Activated CD4-positive, CD25-positive, alpha-beta regulatory T cell treated with anti-CD3 and anti-CD28 coated beads, Interleukin-2, amount 50 U/mL, for 24 hours (primary cell): Measurements from ENCODE around the gene TUSC2.

ENCODE experiments used
- ATAC-seq, 2 donors: fragments of 150-1000 bp; cut with Tn5 transposase; one replicate each; pipeline ENCODE4 v1.10.0; 2021; ENCODE audit warnings: mild to moderate bottlenecking in 1 of 2, moderate library complexity in 1 of 2

The TUSC2 gene

DNA sequence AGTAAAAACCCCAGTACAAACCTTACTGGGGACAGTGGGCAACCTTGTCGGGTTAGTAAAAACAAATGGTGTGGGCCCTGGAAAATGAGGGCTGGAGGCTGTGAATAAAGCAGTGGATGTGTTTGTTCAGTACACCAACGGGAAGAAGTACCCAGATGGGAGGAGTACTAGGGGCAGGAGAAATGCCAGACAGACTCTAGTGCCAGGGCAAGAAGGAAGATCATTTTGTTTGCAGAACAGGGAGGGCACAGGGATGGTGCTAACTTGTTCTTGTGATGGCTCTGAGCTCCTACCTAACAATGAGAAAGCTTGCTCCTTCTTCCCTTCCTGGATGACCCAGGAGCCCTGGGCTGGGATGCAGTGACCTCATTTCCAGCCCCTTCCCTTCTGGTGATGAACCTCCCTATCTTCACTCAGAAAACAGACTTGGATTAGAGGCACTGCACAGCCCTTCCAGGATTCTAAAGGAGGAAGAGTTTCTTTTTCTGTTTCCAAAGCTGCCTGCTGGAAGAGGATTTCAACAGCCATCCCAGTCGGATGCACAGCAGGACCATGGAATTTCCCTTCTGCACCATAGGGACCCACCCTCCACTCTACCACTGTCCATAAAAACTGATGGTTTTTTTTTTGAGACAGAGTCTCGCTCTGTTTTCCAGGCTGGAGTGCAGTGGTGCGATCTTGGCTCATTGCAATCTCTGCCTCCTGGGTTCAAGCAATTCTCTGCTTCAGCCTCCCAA, 6.5 kb upstream of the TUSC2 start:
- no peak for ATAC-seq

DNA sequence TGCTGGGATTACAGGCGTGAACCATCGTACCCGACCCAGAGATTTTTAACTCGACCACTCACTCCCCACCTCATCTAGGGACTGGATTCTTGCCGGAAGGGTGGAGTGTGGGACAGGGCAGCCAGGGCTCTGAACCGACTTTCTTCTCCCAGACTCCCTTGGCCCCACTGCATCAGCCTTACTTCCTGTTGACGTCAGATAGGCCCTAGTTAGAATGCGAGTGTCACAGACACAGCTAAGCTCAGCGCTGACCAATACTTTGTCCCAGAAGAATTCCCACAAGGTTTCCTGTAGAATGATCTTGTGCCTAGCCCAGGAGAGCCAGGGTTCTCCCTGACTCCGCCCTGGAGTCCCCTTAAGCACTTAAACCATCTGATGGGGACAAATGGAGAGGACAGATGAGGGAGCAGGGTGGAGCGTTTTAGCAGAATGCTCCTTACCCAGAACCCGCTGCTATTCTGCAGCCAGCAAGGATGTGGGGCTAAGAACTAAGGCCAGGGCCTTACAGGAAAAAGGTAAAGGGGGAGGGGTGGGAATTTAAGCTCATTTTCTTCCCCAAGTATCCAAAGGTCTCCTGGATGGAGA, 5.8 kb upstream of the TUSC2 start:
- no peak for ATAC-seq

- no peak for ATAC-seq
Measured at GRCh38 chr3:50331364-50331907, 3.4 kb upstream of the TUSC2 start.

DNA sequence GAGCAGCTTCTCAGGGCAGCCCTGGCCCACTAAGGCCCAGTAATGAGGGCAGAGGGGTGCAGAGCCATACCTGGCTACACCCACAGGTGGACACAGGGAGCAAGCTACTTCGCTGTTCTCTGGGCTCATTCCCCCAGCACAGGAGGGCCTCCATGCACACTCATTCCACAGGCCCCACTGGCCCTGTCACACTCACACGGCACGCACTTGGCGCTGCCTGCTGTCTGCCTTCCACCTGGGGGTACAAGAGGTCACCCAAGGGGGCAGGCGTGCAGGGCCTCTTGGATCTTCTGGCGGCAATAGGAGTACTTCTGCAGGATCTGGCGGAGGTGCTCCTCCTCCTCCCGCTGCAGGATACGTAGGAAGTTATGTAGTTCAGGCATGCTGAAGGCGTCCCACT, 2.3 kb upstream of the TUSC2 start:
- no peak for ATAC-seq

GRCh38 chr3:50327129-50327528, 894 bp downstream of the TUSC2 start:
- ATAC-seq = no peak

DNA sequence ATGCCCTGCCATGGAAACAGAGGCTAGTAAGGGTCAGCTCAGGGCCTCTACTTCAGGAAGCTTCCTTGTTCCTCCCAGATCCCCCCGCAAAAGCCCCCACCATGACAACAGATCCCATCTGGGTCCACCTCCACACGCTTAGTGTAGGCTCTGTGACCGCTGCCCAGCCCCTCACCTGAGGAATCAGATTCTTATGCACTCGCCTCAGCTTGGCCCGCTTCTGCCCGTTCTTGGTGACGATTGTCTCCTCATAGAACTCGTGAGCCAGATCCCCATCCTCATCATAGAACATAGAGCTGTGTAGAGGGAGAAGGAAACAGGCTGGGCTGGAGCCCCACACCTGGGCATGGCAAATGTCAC, 1.9 kb downstream of the TUSC2 start:
- no peak for ATAC-seq

DNA sequence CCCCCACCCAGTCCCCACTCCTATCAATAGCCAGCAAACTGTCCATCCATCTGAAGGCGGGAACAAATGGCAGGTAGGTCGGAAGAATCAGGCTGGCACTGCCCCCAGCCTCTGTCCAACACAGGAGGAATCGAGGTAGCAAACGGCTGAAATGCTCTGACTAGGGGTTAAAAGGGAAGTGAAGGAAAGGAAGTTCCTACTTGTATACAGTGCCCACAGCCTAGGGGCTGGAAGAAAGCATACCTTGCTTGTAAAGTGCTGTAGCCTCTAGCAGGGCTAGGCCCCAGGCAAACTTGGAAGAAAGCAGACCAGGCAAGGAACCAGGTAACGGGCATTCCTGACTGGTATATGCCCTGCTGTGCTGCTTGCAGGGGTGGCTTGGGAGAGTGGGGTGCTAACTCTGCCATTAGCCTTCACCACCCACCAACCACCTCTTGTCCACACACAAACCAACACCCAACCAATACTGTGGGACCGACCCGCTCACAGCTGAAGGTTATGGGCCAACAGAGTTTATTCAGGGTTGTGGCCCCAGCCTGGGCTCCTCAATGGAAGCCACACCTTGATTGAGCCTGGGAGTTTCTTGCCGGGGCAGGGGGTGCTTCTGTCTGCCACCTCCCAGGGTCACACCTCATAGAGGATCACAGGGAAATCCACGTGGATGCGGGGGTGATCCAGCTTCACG, 2.4 kb downstream of the TUSC2 start:
- no peak for ATAC-seq

DNA sequence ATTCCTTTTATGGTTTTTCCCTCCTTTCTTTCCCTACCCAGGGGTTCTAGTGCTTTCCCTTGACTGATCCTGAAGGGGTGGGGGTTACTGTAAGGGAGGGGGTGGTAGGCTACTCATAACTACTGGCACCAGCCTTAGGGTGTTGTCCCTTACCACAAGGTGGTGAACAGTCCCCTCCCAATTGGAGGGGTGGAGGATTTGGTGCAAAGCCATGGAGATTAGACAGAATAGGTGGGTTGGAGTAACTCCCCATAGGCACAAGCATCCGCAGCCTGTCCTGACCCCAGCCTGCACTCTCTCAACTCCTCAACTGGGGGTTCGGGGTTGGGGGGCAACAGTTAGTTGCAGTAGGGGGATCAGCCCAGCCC, 2.9 kb downstream of the TUSC2 start:
- ATAC-seq = no peak

- peak in 1 of 2 donors; percentile 21 for ATAC-seq
Measured at GRCh38 chr3:50324351-50325112, 3.5 kb downstream of the TUSC2 start.

DNA sequence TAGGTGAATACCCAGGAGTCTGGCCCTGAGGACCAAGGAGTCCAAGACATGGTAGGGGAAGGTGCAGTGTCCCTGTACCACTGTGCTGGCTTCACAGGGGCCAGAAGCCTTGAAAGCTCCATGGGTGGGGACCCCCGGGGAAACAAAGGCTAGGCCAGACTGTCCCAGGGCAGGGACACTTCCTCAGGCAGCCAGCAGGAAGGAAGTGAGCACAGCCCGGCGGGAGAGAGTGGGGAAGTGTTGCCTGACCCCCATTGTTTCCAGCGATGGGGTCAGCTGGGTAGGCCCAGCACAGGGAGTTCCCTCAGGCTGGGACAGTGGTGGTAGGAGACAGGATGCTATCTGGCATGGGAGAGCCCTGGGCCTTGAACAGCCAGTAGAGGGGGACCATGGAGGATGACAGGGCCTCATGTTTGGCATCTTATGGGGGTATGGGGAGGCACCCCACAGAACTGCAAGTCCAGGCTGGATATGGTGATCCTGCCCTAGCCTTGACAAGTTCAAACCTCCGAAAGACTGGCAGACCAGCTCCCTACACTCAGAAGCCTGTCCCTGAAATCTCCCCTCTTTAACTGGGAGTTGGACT, 4.3 kb downstream of the TUSC2 start:
- ATAC-seq = no peak

GRCh38 chr3:50323092-50323600, 4.9 kb downstream of the TUSC2 start:
- no peak for ATAC-seq

DNA sequence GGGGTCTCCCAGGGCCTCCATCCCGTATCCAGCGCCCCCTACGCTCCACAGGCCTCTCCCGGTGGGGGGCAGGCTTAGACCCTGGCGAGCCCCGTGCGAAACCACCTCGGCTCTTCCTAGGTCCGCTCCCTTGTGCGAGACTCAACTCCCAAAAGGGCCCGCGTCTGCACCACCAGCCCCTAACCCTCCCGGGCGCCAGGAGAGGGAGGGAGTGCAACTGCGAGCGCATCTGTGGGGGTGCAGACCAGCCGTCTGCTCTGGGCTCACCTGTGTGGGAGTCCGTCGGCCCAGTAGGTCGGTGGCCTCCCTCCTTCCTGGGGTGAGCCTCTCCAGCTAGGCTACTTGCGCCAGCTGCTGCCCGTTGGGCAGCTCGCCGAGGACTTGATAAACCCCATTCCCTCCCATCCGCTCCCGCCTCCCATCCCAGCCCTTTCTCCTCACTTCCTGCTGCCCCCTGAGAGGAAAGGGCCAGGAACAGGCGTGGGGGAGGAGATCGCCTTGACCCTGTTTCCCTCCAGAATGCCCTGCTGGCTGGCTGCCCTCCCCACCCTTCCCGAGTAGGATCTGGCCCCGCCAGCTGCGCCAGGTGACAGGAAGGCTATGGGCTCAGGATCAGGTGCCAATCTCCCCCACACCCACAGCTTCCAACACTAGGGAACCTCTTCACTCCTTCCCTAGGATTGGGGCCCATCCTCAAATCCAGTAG, 5.5 kb downstream of the TUSC2 start, which contains the start of gene HYAL2:
TSS of gene HYAL2 (minus strand) at position 360 of the 706 bp plus-strand sequence. CDS start 2,256 bp downstream, outside the sequence.
- ATAC-seq = no peak

- ATAC-seq = no peak
Measured at GRCh38 chr3:50322115-50322385, 6.0 kb downstream of the TUSC2 start.

DNA sequence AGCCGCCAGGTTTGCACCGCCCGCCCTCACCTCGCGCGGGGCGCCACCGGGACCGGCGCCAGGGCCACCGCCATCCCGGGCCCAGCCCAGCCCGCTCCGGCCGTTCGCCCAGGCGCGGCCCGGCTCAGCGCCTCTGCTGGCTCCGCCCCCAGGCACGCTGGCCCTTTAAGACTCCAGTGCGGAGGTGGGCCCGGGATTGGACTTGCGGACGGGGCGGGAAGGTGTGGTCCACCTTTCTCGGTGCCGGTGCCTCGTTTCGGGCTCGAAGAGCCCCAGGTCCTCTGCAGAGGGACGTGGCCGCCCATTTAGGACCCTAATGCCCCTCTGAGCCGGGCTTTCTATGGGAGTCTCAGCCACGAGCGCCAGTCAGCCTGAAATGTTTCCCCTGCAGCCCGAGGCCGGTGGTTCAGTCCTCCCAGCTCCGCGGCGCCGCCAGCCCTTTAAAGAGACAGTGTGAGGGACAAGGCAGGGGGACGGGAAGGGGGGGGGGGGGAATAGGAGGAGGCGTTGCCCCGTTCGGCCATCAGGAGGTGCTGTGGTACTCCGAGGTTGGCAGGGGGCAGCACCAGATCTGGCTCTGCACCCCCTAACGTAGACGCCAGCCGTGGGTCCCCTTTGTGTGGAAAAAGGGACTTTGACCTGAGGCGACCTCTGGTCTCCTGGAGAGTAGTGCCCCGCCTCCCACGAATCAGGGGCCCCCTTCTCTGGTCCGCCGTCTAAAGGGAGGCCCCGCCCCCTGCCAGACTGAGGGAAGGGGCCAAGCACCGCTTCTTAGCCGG, 6.5 kb downstream of the TUSC2 start:
- peak; percentile 80 to 81 for ATAC-seq

DNA sequence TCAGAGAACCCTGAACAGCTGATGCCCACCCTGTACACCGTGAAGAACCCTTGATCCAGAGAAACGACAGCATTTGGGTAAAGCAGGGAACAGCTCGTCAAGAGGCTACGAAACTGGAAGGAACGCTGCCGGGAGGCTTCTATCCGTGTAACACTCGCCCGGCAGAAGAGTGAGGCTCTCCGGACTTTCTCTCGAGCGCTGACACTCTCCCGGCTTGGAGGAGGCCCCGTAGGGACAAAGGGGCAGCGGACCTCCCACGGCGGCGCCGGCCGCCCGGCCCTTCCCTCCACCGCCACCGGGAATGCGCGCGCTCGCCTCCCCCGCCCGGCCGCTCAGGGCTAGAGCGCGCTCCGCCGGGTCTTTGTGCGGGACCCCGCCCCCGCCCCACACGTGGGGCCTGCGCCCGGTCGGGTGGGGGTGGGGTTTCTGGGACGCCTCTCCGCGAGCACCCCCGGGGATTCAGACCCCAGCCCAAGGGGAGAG, 7.1 kb downstream of the TUSC2 start:
- ATAC-seq = peak; percentile 52 to 59

- ATAC-seq = no peak
Measured at GRCh38 chr3:50319894-50320625, 8.0 kb downstream of the TUSC2 start.

DNA sequence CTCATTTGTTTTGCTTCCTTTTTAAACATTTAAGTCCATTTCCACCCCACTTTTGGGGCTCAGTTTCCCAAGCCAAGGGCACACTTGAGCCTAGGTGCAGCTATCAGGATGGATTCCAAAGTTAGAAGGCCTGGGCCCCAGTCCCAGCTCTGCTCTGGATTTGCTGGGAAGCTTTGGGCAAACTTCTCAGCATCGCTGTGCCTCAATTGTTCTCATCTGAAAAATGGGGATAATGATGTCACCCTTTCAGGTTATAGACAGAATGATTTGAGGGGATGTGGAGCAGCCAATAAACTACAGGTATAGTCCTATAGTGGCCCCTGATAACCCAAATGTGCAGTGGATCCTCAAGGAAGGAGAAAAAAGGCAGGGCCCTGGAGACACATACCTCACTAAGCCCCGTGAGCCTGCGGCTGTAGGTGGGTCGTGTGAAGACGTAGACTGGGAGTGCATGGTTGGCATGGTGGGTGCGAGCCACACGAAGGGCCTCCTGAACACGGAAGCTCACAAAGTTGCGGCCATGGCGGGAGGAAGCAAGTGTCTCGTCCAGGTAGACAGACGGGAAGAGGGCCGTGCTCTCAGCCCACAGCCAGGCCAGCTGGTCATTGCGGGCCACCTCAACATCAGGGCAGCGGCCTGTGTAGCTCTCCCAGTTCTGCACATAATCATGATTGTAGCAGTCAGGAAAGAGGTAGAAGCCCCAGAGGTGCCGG, 8.7 kb downstream of the TUSC2 start:
- ATAC-seq = no peak

DNA sequence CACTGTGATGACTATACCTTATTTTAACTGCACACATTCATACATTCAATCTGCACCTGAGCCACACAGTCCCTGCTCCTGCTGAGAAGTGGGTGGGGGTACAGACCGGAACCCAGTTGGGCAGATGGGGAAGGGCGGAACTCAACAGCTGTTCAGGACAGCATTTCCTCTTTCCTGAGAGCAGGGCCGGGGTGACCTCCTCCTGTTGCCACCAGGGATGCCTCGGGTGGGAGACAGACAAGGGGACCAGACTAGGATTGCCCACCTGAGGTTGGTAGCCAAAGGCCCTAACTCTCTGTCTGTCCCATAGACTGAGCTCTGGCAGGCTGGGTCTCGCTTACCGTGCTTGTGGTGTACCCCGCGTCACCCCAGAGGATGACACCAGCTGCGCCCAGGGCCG, 9.4 kb downstream of the TUSC2 start:
- no peak for ATAC-seq

DNA sequence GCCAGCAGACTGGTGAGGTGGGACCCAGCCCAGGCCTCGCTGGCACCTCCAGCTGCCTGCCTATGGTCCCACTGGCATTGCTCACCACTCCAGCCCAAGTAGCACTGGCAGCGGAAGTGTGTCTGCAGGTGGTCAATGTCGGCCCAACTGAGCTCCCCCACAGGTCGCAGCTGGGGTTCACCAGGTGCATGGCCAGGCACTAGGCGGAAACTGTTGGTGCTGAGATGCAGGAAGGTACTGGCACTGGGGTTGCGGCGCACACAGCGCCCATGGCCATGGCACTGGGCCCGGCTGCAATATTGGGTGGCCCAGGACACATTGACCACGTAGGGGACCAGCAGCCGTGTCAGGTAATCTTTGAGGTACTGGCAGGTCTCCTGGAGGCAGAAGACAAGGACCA, 9.9 kb downstream of the TUSC2 start:
- no peak for ATAC-seq

DNA sequence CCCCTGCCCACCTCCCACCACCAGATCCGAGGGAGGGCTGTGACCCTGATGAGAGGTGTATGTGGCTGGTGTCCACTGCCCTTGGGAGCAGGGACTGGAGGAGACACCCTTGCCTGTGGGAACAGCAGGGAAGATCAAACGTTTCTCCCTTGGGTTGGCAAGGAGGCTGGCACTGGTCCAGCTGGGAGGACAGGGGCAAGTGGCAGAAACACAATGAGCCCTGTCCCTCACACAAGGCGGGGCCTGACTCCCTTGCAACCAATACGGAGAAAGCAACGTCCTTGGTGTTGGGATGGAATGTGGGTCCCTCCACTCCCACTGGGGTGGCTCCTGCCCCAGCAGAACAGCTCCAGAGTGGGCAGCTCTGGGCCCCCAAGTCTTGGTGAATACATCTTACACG, 10.7 kb downstream of the TUSC2 start:
- ATAC-seq = no peak
